ENCODE data around the gene USP9X.

- TF ChIP-seq POLR2A (IDR thresholded peaks at IDR 0.05; ENCODE audit: low read depth, low read length) (no peak), POLR2AphosphoS5 (IDR thresholded peaks at IDR 0.05; ENCODE audit: low read depth, low read length) (no peak)
These were observed 29.5 kb upstream of the USP9X start for GRCh38 chrX:41055740-41056139.

All from GM12892 (cell line).